OCI-LY1 (cell line): Measurements from ENCODE around the gene TRAF3IP3.

Experiments
- EZH2 ChIP-seq: fragments of 200-600 bp; sonication (generic), shearing (Covaris generic); IDR thresholded peaks from 2 replicates; pipeline ENCODE4 v1.8.0; 2017; ENCODE audit warnings: borderline replicate concordance, mixed run types, mild to moderate bottlenecking, antibody characterized with exemption, low read length, moderate library complexity, mixed read lengths
- TF ChIP-seq, protein P1 (sequence below): fragments of 200-600 bp; sonication (generic), shearing (Covaris generic); IDR thresholded peaks from 2 replicates; pipeline ENCODE4 v1.5.1; 2017; ENCODE audit warnings: mild to moderate bottlenecking, antibody characterized with exemption, low read length, moderate library complexity, mixed read lengths

DNA sequence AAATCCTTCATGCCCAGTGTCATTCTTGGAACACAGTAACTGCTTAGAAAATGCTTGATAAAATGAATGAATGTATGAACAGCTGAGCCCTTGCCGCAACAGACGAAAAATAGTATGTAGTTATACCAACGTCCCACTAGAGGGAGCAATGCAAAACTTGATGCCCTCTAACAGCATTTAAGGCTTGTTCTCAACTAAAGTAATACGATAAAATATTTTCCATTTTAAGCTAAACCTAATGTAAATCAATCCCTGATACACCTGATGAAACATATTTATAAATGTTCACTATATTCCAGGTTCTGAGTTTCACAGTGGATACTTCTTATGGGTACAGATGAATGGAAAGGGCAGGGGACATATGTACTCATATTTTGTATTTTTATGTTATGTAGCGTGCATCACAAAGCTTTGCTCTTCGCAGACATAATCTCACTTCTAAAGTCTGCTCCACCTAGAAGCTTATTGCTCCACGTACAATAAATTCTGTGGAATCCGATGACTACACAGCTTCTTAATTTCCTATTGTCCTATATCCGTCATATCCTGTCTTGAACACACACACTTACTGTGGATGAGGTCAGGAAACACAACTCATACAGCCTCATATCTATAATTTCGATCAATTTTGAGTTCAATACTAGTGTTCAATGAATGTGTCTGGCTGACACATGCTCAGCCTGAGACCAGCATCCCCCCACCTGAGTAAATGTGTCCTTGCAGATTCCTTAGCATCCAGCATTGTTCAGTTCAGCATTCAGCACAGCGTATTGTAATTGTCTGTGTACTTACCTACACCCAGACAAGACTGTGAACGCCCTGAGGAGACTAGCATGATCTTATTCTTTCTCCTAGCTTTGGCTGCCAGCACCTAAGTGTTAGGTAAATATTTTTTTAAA is 67.5 kb downstream of the TRAF3IP3 start:
- no peak for TF ChIP-seq EZH2
- TF ChIP-seq, protein P1, sequence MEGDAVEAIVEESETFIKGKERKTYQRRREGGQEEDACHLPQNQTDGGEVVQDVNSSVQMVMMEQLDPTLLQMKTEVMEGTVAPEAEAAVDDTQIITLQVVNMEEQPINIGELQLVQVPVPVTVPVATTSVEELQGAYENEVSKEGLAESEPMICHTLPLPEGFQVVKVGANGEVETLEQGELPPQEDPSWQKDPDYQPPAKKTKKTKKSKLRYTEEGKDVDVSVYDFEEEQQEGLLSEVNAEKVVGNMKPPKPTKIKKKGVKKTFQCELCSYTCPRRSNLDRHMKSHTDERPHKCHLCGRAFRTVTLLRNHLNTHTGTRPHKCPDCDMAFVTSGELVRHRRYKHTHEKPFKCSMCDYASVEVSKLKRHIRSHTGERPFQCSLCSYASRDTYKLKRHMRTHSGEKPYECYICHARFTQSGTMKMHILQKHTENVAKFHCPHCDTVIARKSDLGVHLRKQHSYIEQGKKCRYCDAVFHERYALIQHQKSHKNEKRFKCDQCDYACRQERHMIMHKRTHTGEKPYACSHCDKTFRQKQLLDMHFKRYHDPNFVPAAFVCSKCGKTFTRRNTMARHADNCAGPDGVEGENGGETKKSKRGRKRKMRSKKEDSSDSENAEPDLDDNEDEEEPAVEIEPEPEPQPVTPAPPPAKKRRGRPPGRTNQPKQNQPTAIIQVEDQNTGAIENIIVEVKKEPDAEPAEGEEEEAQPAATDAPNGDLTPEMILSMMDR, result peak; percentile 80
